ENCODE data around the gene OR51B5.
A peak's percentile ranks its signal among the peaks of the same experiment; 100 is the strongest.

DNA sequence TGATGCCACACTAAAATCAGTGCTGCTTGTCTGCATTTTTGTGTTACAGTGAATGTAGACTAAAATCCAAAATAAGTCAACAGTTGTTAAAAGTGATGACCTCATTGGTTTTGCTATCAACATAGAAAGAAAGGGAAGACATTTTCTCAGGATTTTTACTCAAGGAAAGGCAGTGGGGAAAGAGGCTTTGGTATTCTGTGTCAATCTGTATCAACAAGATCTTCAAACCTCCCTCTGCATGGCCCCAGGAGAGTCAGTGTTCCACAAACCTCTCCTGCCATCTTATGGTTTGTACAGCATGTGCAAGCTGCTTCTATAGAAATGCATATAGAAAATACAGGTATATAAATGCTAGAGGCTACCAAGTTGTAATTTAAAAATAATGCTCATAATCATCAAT, 26.5 kb upstream of the OR51B5 start:
- TF ChIP-seq, protein P1, sequence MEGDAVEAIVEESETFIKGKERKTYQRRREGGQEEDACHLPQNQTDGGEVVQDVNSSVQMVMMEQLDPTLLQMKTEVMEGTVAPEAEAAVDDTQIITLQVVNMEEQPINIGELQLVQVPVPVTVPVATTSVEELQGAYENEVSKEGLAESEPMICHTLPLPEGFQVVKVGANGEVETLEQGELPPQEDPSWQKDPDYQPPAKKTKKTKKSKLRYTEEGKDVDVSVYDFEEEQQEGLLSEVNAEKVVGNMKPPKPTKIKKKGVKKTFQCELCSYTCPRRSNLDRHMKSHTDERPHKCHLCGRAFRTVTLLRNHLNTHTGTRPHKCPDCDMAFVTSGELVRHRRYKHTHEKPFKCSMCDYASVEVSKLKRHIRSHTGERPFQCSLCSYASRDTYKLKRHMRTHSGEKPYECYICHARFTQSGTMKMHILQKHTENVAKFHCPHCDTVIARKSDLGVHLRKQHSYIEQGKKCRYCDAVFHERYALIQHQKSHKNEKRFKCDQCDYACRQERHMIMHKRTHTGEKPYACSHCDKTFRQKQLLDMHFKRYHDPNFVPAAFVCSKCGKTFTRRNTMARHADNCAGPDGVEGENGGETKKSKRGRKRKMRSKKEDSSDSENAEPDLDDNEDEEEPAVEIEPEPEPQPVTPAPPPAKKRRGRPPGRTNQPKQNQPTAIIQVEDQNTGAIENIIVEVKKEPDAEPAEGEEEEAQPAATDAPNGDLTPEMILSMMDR (IDR thresholded peaks at IDR 0.05; ENCODE audit: low read depth, low read length), result peak; percentile 78
- TF ChIP-seq EZH2phosphoT487 (IDR thresholded peaks at IDR 0.05; ENCODE audit: low read depth), result no peak
